HuH-7 (cell line): ENCODE data around the gene ZNF626.
"Not testable (repeated sequence)": the region's sequence is repeated elsewhere in the genome, so short reads cannot be mapped to it uniquely, and the experiment has no call there.

ENCODE experiments used
- DNase-seq: peaks from one replicate; pipeline ENCODE4 v3.0.0; 2011; ENCODE audit warnings: low spot score

The ZNF626 gene

DNA sequence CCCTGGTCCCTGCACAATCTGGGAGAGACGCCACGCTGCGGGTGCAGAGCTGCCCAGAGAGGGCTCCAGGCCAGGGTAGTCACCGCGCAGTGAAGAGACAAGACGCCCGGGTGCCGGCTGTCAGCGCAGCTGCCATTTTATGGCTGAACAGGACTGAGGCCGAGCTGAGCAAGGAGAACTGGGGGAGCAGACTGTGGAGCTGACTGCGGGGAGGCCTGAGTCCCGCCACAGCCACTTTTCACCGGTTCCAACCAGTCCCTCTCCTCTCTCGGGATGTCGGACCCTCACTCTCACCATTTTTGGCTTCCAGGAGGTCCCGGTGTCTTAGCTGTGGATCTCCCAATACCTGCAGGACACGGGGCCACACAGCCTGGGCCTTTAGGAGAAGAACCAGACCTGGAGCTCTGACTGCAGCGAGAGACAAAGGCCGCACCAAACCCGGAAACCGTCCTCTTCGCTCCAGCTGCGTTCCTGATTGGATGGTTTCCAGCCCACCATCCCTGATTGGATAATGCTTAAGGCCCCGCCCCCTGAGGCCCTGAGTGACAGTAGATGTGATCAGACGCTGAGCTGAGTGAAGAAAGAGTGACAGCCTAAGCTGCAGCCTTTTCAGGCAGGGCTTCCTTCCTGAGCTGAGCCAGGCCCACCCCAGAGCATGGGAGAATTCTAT lies at the start of gene ZNF626:
Gene ZNF626, minus strand, starts transcription at position 422 of the 670 bp plus-strand sequence. Its CDS starts 125 bp downstream, at position 297.
- DNase-seq = peak; percentile 54

DNA sequence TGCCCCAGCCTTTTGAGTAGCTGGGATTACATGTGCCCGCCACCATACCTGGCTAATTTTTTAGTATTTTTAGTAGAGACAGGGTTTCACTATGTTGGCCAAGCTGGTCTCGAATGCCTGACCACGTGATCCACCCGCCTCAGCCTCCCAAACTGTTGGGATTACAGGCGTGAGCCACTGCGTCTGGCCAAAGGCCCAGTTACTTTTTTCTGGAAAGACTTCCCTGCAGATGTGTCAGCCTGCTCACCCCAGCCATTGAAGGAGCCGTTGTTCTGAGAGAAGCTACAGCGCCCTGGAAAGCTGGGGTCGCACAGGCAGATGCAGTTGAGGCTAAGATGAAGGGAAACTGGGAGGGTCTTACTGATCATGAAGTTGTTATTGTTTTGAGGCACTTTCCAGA lies 7.9 kb upstream of the ZNF626 start:
- DNase-seq = no peak

DNA sequence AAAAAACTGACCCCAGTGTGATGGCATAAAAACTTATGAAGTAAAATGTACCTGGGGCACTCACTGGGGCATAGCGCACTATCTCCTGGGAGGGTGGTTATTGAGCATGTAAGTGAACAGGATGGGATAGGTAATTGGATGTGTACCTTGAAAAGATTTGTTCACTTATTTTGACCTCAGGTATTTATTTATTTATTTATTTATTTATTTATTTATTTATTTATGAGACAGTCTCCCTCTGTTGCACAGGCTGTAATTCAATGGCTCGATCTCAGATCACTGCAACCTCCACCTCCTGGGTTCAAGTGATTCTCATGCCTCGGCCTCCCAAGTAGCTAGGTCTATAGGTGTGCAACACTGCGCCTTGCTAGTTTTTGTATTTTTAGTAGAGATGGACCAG lies 5.9 kb upstream of the ZNF626 start:
- no peak for DNase-seq

DNA sequence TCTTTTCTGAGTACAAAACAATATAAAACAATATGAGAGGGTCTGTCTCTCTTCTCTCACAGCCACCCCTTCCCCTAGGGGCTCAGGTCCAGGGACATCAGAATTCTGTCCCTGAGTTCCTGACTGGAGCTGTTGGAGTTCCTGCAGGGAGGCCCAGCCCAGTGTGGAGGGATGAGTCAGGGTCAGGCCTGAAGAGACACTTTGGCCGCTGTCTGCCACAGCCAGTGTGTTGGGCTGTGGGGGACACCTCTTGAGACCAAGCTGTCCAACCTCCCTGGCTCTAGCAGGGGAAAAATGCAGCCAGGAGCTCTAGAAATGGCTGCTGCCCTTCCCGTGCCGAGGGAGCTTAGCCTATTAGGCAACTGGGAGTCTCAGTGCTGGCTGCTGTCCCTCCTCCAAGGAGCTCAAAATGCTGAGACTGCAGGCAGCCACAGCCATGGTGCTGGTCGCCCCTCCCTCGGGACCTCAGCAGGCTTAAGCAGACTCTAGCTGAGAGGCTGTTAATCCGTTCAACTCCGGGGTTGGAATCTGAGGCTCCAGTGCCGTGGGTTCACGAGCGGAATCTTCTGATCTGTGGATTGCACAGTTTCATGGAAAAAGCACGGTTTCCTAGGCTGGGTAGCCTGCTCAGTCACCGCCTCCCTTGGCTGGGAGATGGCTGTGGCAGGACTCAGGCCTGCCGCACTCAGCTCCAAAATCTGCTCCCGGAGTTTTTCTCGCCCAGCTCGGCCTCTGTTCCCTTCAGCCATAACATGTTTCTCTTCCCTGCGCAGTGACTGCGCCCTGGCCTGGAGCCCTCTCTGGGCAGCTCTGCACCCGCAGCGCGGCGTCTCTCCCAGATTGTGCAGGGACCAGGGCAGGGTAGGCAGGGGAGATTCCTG lies 3.8 kb upstream of the ZNF626 start:
- no peak for DNase-seq

DNA sequence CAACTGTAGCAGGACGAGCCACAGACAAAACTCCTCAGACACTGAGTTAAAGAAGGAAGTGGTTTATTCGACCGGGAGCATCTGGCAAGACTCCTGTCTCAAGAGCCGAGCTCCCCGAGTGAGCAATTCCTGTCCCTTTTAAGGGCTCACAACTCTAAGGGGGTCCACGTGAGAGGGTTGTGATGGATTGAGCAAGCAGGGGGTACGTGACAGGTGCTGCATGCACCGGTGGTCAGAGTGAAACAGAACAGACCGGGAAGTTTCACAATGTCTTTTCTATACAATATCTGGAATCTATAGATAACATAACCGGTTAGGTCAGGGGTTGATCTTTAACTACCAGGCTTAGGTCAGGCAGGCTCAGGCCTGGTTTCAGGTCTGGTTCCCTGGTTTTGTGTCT lies 3.1 kb upstream of the ZNF626 start:
- DNase-seq = not testable (repeated sequence)

DNA sequence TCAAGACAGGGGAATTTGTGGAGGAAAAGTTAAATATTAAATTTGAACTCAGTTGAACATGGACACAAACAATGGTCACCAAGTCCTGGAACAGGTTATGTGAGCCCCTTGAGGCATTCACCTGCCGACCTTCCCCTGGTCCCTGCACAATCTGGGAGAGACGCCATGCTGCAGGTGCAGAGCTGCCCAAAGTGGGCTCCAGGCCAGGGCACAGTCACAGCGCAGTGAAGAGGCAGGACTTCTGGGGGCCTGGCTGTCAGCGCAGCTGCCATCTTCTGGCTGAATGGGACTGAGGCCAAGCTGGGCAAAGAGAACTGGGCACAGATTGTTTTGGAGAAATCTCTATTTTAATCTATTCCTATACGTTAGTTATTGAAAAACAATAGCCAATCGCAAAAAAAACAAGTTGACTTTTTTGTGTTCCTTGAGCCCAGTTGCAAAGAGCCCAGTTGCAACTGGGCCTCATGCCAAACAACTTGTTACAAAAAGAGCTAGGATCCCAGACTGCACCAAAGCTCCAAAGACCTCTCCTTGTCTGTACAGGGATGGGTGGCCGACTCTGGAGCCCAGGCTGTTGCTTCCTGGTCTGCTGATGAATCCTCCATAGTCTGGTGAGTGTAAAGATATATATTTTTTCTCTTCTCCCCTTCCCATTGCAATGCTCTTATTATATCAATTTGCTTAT lies 1.2 kb upstream of the ZNF626 start:
- DNase-seq = no peak

DNA sequence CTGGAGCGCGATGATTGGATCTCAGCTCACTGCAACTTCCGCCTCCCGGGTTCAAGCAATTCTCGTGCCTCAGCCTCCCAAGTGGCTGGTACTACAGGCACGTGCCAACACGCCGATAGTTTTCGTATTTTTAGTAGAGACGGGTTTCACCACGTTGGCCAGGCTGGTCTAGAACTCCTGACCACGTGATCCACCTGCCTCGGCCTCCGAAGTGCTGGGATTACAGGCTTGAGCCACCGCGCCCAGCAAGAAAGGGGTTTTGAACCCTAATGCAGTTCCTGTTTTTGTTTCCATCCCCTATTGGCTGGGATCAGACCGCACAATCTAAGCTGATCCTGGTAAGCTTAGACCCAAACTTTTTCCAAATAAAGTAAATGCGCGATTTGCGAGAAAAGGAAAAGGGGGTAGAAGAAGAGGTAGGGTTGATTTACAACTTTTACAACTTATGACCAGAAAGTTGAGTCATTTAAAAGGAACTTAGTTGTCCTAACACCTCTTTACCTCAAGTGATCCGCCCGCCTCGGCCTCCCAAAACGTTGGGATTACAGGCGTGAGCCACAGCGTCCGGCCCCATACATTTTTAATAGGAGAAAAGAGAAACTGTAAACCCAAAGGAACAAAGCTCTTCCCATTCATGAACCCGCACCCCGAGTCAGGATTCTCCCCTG lies 764 bp downstream of the ZNF626 start:
- no peak for DNase-seq

DNA sequence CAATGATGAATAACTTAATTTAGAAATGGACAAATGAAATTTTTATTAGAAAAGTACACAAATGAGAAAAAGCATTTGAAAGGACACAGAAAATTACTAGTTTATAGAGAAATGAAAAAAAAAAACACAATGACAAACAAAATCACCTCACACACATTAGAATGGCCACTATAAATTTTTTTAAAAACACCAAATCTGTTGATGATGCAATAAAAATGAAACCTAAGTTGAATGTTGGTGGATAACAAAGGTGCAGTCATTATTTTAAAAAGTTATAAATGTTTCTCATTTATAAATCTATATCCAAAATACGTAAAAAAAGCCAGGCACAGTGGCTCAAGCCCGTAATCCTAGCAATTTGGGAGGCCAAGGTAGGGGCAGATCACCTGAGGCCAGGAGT lies 20.8 kb downstream of the ZNF626 start:
- DNase-seq = no peak

DNA sequence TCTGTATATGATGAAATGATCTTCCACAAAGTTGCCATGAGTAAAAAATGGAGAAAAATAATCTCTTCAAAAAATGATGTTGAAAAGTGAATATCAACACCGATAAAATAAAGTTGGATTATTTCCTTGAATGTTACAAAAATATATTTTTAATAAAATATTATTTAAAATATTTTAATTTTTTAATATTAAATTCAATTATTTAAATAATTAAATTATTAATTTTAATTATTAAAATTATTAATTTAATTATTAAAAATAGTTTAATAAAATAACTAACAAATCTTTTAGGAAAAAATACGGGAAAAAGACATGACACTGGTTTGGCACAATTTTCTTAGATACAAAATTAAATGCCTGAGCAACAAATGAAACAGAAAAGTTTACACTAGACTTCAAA lies 21.3 kb downstream of the ZNF626 start:
- no peak for DNase-seq

DNA sequence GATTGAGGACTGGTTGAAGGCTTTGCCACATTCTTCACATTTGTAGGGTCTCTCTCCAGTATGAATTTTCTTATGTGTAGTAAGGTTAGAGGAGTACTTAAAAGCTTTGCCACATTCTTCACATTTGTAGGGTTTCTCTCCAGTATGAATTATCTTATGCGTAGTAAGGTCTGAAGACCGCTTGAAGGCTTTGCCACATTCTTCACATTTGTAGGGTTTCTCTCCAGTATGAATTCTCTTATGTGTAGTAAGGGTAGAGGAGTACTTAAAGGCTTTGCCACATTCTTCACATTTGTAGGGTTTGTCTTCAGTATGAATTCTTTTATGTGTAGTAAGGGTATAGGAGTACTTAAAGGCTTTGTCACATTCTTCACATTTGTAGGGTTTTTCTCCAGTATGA lies 36.8 kb downstream of the ZNF626 start:
- DNase-seq = not testable (repeated sequence)

DNA sequence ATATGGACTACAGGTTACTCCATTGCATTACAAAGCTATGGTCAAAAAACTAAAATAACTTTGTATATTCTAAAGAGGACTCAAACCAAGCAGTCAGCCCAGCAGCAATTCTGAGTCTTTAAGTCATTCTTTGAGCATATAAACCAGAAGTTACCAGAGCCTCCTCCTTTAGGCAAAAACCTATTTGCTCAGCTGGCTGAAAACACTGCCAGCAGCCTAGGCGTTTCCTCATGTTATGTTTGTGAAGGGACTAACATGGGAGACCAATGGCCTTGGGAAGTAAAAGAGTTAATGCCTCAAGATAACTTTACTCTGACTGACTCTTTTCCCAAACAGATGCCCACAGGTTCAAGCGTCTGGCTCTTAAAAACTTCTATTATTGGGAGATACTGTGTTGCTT lies 45.3 kb downstream of the ZNF626 start:
- DNase-seq = no peak

DNA sequence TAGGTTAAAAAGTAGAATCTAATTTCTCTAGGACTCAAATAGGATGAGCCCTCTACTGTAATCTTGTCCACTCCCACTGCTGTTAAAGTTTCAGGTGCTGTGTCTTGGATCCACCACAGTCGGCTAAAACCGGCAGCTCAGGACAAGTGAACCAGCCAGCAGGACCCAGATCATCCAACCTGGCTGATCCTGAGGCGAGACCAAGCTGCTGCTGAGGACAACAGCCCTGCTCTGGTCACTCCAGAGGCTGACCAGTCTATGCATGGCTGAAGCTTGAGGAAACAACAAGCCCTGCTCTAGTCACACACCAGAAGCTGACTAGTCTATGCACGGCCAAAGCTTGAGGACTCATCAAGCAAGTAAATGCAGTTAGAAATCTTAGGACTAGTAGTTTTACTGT lies 46.4 kb downstream of the ZNF626 start:
- DNase-seq = not testable (repeated sequence)

DNA sequence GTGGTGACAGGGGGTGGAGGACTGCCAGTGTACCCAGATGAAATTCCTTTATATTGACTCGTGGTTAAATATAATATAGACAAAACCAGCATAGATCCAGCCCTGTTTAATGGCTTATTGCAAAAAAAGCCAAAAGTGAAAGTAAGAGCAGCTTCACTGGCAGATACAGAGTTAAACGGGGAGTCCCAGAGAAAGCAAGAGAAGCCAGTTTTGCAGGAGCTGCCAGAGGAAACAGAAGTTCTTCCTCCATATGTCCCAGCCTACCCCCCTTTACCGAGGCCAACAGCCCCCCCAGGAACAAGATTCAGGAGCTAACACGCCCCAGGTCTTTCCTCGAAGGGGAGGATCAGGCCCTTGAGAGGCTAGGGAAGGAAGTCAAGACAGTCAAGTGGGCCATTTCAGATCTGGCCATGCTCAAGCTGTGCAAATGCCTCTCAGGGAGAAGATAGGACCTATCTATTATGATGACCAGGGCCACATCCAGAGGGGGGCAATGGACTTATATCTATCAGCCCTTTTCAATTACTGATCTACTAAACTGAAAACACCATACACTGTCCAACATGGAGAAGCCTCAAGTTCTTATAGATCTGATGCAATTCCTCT lies 48.6 kb downstream of the ZNF626 start:
- no peak for DNase-seq

DNA sequence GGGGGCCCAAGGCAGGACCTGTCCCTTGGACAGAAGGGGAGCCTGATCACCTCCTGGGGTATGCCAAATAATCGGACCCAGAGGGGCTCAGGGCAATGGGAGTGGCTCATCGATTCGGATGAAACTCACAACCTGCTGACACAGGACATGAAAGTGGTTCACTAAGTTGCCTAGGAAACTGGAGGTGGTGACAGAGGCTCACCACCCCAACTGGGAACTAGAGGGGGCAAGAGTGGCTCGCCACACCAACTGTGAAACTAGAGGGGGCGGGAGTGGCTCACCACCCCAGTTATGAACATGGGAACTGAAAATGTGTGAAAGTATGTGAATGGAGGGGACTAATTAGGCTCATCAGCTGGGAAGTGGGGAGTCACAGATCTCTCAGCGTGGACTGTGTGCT lies 49.5 kb downstream of the ZNF626 start:
- DNase-seq = no peak

DNA sequence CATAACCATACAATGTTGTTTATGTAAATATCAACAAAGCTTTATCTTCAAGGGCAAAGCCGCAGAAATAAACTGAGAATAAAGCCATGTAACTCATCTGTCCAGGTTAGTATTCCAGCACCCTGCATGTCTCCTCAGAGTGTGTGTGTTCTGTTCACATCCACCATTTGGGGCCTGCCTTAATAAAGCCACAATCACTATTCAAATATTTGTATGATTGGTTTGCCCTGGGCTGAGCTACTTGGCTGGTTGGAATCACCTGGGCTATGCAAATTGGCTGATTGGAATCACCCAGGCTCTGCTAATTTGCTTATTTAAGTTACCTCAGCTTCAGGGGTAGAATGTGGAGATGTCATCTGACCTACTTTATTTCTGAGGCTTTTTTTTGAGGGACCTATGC lies 53.4 kb downstream of the ZNF626 start:
- DNase-seq = no peak
